Left ventricle myocardium inferior (tissue), 1 donor: Measurements from ENCODE around the gene TBX1. TPM values are rescaled to one million over a fixed set of nuclear protein-coding genes. Genes with fewer than 3 reads are reported as not detected.
A peak's percentile ranks its signal among the peaks of the same experiment; 100 is the strongest.

ENCODE experiments used
- DNase-seq: peaks from one replicate; pipeline ENCODE4 v3.0.0-alpha.2; 2020
- H3K27ac ChIP-seq: fragments of 200-600 bp; replicated peaks from 2 replicates; pipeline ENCODE4 v1.8.0; 2021
- H3K27me3 ChIP-seq: fragments of 200-600 bp; 2 replicates; pipeline ENCODE4 v1.8.0; 2021; ENCODE audit warnings: low read depth
- H3K36me3 ChIP-seq: fragments of 200-600 bp; 2 replicates; pipeline ENCODE4 v1.8.0; 2021
- H3K4me1 ChIP-seq: fragments of 200-600 bp; 2 replicates; pipeline ENCODE4 v1.8.0; 2021
- H3K4me3 ChIP-seq: fragments of 200-600 bp; 2 replicates; pipeline ENCODE4 v1.8.0; 2021; ENCODE audit warnings: mild to moderate bottlenecking, moderate library complexity
- H3K9me3 ChIP-seq: fragments of 200-600 bp; replicated peaks from 2 replicates; pipeline ENCODE4 v1.8.0; 2021
- intact Hi-C: fragments of 100-400 bp; cut with micrococcal nuclease; formaldehyde crosslinking; loops from one replicate; pipeline ENCODE4 v1.11.0; 2022
- total RNA-seq: library from RNA; stranded (reverse); fragmentation: NEBNext Ultra II Directional; extraction: Animal tissue kit (Norgen Biotek cat#: 25700); gene quantifications from one replicate; pipeline ENCODE4 v1.2.1, GENCODE V29; 2021
- TF ChIP-seq, protein P1 (sequence below): fragments of 200-600 bp; IDR thresholded peaks from 2 replicates; pipeline ENCODE4 v1.8.0; 2021; ENCODE audit warnings: antibody characterized with exemption, mild to moderate bottlenecking, borderline replicate concordance
- donor health status: DM: no; HTN: yes; CAD: no; lungs with severe emphysema.

TBX1 gene
- total RNA-seq, 1 donor from 2014 or later = 8.0 TPM

DNA sequence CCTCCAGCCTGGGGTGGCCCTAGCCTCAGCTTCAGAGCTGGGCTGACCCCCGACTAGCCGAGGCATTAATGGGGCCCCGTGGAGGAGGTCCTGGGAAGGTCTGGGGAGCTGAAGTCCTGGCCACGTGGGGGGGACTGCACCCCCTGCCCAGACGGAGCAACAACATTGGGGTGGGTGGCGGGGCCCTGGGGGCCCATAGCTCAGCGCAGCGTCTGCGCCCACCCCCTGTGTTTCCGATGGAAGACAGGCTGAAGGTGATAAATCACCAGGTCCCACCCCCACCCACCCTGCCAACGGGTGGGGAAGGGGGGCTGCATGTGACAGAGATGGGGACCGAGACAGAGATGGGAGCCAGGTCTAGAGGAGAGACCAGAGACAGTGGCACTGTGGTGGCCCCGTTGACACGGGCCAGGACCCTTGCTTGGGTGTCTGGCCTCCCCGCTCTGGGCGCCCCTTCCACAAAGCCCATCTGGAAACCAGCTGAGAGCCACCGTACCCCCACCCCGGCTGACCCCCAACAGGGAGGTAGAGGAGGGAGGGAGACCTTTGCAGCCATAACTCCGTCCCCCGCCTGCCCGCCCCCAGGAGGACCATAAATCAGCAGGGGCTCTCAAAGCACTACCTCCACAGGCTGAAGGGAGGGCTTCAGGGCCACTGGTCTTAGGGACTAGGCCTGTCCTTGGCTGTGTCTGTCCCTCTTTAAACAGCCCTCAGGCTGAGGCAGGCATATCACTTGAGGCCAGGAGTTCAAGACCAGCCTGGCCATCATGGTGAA is 29.0 kb upstream of the TBX1 start:
- Histone ChIP-seq H3K36me3 (no peaks in the 10 kb centered on the region), H3K9me3 (no peaks in the 10 kb centered on the region), H3K4me1 (peaks cover 10% of the 10 kb centered on the region), H3K4me3 (peak overlapping the region; percentile 60), H3K27me3 (peaks cover 18% of the 10 kb centered on the region), H3K27ac (no peak overlapping the region)
- TF ChIP-seq, protein P1, sequence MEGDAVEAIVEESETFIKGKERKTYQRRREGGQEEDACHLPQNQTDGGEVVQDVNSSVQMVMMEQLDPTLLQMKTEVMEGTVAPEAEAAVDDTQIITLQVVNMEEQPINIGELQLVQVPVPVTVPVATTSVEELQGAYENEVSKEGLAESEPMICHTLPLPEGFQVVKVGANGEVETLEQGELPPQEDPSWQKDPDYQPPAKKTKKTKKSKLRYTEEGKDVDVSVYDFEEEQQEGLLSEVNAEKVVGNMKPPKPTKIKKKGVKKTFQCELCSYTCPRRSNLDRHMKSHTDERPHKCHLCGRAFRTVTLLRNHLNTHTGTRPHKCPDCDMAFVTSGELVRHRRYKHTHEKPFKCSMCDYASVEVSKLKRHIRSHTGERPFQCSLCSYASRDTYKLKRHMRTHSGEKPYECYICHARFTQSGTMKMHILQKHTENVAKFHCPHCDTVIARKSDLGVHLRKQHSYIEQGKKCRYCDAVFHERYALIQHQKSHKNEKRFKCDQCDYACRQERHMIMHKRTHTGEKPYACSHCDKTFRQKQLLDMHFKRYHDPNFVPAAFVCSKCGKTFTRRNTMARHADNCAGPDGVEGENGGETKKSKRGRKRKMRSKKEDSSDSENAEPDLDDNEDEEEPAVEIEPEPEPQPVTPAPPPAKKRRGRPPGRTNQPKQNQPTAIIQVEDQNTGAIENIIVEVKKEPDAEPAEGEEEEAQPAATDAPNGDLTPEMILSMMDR = no peak
- intact Hi-C loops = loop anchor here (5.0 kb wide), 1 partner anchor 181 kb away; no protein-coding TSS in a partner anchor
- DNase-seq = no peak

DNA sequence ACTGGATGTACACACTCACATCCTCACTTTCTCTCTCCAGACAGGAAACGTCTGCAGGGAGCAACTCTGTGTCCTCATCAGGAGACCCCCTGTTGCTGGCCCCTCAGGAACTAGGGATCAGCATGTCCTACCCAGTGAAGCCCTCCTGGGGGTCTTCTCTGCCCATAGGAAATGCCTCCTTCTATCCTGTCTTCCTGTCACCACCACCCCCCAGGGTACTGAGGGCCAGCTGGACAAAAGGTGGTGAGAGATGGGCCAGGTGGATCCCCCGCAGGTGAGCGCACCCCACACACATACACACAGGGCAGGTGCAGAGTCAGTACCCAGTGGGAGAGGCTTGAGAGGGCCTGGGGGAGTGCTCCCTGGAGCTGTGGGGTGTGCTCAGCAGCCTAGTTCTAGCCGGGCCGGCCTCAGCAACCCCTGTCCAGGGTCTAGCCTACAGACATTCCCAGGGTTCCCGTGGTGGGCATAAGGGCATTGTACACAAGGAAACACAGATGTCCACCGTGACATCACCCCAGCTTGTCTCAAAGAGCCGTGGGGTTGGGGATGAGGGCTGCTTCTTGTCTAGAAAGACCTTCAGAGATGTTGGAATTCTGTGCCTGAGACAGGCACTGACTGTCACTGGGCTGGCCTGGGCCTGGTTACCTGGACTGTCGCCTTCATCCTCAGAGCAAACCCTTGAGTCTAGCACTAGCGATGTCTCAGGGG is 28.0 kb upstream of the TBX1 start:
- TF ChIP-seq, protein P1 = no peak
- intact Hi-C loops = loop anchor here (5.0 kb wide), 1 partner anchor 180 kb away; no protein-coding TSS in a partner anchor
- no peak for DNase-seq

DNA sequence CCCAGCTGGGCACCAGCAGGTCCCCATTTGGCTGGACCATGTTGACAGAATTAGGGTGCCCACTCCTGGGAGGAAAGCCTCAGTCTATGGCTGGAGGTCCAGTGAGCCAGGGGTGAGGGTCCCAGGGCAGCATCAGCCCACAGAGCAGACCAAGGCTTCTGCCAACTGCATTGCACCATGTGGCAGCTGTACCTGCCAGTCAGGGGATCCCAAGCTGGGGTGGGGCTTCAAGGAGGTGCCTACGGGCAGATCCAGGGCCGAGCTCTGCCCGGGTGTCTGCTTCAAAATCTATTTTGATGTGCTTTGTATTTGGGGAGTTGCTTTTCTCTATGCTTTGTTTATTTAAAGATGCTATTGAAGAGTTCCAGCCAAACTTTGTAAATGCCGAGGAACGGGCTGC is 26.8 kb upstream of the TBX1 start:
- H3K27me3 ChIP-seq = peaks cover 39% of the 10 kb centered on the region
- DNase-seq = no peak
- intact Hi-C loops = loop anchor here (5.0 kb wide), 1 partner anchor 179 kb away; no protein-coding TSS in a partner anchor

More for the DNA sequence above, 28.0 kb upstream of the TBX1 start:
- no peak overlapping the region for H3K4me3 ChIP-seq
- peaks cover 28% of the 10 kb centered on the region for H3K27me3 ChIP-seq
- H3K27ac ChIP-seq = no peak overlapping the region
- no peaks in the 10 kb centered on the region for H3K36me3 ChIP-seq
- no peaks in the 10 kb centered on the region for H3K9me3 ChIP-seq
- peaks cover 20% of the 10 kb centered on the region for H3K4me1 ChIP-seq

DNA sequence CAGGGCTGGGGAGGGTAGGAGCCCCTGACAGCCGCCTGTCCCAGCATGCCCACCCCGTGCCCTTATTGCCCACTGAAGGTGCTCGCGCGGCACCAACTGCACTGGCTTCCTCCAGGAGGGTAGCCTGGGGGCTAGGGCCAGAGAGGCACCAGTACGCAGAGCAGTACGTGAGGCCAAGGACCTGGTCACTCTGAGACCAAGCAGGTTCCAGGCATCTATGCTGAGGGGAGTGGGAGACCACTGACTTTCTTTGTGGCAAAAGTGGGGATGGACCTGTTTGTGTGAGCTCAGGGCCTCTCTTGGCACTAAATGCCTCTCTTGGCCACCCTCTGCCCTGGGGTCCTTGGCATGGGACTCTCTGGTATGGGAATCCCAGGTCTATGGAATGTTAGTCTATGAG is 26.4 kb upstream of the TBX1 start:
- intact Hi-C loops = loop anchor here (5.0 kb wide), 1 partner anchor 178 kb away; no protein-coding TSS in a partner anchor
- H3K9me3 ChIP-seq = no peaks in the 10 kb centered on the region

More for the DNA sequence above, 26.8 kb upstream of the TBX1 start:
- H3K9me3 ChIP-seq = no peaks in the 10 kb centered on the region
- H3K27ac ChIP-seq = no peak overlapping the region
- H3K4me1 ChIP-seq = peaks cover 25% of the 10 kb centered on the region
- TF ChIP-seq, protein P1 = no peak
- no peak overlapping the region for H3K4me3 ChIP-seq
- H3K36me3 ChIP-seq = no peaks in the 10 kb centered on the region

DNA sequence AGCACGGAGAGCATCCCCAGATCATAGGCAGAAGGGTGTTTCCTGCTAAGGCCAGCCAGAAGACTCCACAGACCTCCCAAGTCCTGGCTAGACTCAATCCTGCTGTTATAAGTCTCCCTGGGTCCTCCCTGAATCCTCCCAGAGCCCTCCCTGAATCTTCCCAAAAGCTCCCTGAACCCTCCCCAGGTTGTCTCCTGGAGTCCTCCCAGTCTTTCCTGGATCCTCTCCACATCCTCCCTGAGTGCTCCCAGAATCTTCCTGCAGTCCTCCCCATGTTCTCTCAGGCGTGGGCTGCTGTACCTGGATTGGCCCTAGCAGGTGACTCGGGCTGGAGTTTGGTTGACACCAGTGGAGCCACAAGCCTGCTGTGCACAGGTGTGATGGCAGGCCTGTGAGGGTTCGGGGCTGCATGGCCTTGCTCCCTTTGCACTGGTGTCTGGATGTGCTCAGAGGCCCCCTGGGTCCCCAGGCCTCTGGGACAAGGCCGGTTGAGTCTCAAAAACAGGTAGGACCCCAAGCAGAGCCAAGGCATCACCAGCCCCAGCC is 25.7 kb upstream of the TBX1 start:
- Histone ChIP-seq H3K27ac (no peak overlapping the region), H3K4me3 (no peak overlapping the region), H3K36me3 (no peaks in the 10 kb centered on the region), H3K9me3 (no peaks in the 10 kb centered on the region), H3K4me1 (peaks cover 25% of the 10 kb centered on the region), H3K27me3 (peaks cover 47% of the 10 kb centered on the region)
- TF ChIP-seq, protein P1 = no peak
- no peak for DNase-seq
- intact Hi-C loops = loop anchor here (5.0 kb wide), 1 partner anchor 177 kb away; no protein-coding TSS in a partner anchor

More for the DNA sequence above, 26.4 kb upstream of the TBX1 start:
- no peak for DNase-seq
- Histone ChIP-seq H3K36me3 (no peaks in the 10 kb centered on the region), H3K27me3 (peaks cover 43% of the 10 kb centered on the region), H3K4me3 (no peak overlapping the region), H3K4me1 (peaks cover 25% of the 10 kb centered on the region), H3K27ac (no peak overlapping the region)
- TF ChIP-seq, protein P1 = no peak
